Fibroblast of gingiva (primary cell): ENCODE results near the gene ROBO1.
"Not testable (repeated sequence)": the region's sequence is repeated elsewhere in the genome, so short reads cannot be mapped to it uniquely, and the experiment has no call there.

ENCODE experiments used
- DNase-seq: peaks from one replicate; pipeline ENCODE4 v3.0.0-alpha.2; 2011; ENCODE audit warnings: low read depth

Gene ROBO1

DNA sequence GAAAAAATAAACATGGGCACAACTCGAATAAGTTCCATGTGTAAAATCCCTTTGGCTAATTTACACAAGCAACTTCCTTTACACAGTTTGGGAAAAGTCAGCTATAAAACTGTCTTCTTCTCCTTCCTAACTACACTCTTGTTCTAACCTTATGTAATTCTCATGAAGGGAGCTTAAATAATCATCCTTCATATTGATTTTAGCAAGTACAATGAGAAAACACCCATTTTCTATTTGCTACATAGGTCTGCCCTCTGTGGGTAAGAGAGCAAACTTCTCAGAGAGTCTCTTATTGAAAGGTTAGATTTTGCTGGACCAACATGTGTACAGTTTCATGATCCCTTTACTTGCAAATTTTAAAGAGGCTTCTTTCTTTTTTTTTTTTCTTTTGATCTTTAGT lies 398.5 kb downstream of the ROBO1 start:
- peak; percentile 14 for DNase-seq

DNA sequence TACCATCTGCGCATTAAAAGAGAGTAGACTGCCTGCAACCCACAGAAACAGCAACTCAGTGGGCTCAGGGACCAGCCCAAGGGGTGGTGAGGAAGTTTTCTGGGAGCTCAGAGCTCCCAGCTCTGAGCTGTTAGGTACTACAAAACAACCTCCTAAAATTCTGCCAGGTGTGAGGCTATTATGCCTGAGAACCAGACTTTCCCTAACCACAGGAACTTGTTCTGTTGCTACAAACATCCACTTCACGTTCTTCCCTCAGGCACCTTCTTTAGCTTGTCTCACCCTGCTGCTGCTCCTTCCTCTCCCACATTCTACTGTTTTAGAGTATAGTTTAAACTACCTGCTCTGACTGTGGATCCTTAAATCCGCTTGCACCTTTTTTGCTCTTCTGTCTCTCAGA lies 399.4 kb downstream of the ROBO1 start:
- DNase-seq = no peak

DNA sequence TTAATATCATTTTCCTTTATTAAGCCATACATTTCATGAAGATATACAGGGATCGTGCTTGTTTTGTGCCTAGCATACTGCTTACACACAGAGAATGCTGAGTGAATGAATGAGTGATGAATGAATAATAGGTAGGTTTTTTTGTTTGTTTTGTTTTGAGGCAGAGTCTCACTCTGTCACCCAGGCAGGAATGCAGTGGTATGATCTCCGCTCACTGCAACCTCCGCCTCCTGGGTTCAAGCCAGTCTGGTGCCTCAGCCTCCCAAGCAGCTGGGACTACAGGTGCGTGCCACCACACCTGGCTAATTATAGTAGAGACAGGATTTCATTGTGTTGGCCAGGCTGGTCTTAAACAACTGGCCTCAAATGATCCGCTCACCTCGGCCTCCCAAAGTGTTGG lies 400.0 kb downstream of the ROBO1 start:
- no peak for DNase-seq

DNA sequence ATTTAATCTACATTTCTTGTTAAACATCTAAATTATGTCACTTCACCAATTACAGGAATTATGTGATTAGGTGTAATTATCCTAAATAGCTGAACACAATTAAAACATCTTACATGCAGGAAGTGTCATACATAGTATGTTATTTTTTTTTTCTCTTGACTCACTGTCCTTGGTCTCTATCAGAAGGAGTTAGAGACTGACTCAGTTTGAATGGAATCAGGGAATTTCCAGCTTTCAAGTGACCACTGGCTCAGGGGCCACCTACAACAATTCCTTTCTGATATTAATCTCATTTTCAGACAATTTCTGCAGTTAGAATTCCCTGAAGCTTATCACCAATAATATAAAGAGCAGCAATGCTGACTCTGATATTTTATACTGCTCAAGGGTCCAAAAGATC lies 400.7 kb downstream of the ROBO1 start:
- DNase-seq = no peak

DNA sequence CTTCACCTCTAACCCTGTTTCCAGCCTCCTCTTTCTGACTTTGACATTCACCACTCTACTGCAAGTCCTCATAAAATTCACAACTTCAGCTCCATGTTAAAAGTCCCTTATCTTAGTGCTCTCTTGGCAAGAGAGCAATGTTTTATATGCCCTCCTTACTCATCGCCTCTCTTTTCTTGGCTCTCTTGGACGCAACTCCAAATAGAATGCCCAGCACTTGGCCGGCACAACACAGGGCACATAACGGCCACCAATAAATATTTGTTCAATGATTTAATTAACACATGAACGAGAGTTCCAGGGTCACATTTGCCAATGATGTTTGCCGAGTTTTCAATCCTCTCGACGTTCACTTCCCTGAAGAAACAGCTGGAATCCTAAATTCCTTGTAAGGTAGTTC lies 401.4 kb downstream of the ROBO1 start:
- DNase-seq = no peak

DNA sequence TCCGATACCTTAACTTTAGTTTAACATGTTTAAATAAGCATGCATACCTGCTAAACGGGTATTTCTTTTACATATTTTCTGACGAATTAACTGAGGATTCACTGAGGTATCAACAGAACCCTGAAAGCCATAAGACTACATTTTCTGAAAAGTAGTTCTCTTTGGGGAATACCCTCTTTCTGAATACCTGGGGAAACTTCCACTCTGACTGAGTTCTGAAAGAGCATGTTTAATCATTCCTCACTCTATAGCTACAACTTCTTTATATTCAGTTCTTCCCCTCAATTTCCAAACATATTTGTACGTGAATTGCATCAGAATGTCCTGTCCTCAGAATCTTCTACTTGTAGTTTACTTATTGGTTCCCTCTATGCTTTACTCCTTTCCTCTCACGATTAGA lies 403.0 kb downstream of the ROBO1 start:
- DNase-seq = no peak

DNA sequence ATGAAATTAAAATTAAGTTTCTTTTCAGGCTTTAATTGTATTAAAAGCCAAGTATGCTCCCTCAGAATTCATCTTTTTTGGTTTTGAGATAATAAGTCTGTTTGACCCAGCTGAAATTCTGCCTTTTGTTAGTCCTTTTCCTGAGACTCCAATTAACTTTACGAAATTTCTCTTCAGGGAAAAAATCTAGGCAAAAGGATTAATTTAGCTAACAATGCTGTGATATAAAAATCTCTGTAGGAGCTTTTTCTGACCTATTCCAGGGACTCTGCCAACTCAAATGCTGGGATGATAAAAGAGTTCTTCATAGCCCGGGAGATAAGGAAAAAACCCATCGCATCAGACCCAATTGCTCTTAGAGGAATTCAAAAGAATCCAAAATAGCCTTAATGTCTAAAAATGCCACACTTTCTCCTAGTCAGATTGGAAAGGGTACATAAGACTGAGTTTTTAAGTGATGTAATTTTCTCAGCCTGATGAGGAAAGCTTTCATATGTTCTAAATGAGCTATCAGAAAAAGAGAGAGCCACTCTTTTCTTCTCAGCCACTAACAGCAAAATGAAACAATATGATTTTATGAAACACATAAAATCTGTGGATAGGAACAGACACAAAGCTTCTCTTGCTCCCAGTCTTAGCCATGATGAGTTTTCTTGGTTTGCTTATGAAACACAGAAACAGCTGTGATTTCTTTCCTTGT lies 405.1 kb downstream of the ROBO1 start:
- no peak for DNase-seq

DNA sequence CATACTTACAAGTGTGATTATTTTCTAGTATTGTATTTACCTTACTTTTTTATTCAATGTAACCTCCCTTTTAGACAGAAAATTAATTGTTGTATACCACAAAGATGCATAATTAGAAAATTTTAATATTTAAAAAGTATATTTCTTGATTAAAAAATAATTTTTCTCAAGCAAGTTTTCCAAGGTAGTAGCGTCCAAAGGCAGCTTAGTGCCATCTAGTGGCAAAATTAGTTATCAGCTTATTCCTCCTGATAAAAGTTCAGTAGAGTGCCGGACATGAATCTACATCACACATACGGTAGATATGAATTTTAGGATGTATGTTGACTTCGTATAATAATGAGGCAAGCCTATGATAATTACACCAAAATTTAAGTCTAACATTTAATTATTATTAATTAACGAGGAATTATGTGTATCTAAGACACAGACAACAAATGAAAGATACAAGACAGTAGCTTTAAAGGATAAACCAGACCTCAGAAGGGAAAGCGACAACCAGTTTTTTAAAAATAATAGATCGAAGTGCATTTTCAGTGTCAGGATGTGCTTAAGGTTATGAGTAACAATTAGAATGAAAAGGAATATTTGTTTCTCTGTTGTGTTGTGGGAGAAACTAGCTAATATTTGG lies 405.9 kb downstream of the ROBO1 start:
- DNase-seq = peak; percentile 23

DNA sequence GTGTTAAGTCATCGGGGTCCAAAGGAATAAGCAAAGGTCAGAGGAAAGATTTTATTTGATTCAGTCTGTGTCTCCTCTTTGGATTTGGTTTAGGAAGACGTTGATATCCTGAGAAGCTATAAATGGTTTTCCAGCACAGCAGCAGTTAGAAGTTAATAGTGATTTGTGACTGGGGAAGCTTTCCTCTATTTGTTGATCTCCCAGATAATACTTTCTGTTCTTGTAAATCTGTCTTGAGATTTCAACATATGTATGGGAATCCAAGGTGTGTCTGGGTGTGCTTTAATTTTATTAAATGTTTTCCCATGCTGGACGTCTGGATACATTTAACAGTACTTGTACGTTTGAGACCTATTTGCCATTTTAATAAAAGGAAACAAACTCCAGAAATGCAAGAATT lies 409.5 kb downstream of the ROBO1 start:
- no peak for DNase-seq

DNA sequence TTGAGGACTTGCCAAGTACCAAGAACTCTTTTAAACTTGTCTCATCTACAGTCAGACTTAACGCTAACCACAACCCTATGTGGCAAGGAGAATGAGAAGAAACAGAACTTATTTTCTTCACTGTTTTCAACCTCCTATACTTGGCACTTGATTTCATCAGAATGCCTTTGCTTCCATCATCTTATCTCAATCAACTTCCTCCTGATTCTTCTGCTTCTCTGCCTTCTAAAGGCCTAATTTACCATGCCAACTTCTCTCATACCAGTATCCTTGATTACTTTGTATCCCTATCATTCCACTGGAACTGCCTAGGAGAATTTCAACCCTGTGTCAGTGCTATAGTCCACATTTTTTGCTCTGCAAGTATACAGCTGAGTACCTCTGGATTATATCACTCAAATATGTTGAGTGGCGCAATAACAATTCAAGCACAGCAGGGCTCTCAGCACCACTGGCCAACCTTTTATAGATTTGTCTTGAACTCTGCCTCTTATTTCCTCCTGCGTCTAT lies 413.6 kb downstream of the ROBO1 start:
- DNase-seq = no peak

DNA sequence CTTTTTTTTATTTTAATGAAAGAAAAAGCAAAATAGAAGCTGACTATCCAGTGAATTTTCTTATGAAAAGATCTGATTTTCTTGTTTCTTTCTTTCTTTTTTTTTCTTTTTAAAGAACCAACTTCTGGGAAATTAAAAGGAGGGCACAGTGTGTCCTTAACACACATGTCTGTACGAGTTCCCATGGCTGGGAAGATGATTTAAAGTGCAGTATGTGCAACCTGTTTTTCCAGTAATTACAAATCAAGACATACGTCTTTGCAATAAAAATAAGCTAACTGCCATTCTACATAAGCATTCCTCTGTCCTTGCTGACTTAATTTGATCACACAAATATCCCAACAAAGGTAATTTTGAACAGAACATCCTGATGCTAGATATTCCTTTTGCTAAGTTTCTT lies 416.1 kb downstream of the ROBO1 start:
- no peak for DNase-seq

DNA sequence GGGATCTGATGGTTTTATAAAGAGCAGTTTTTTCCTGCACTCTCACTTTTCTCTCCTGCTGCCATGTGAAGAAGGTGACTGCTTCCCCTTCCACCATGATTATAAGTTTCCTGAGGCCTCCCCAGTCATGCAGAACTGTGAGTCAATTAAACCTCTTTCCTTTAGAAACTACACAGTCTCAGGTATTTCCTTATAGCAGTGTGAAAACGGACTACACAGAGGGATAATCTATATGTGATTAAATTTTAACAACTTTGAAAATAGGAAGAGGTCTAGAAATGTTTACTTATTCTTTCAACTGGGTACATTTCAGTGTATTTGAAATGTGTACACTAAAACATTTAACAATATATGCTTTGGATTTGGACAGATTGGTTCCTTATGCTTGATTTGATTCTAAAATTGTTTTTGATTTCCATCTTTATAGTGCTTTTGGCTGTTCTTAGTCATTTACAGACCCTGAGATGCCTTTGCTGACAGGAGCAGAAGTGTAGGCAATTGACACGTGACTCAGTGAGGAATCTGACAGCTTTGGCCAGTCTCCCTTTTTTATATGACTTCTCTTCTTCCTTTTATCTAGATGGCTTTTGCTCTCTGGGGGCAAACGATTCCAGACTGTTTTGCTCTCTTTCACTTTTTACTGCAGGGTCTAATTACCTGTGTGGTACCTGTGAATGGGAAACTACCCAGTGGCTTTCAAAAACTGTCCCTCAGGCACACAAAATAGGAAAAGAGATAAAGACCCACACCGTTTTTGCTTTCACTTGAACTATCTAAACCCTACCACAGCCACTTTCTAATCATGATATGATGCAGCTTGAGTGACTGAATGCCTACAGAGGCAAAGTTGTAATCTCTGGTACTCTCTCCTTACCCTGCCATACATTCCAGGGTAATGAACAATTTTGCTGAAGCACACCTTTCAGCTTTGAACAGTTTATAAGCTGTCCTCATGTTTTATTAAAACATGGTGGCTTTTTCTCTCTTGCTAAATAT lies 422.6 kb downstream of the ROBO1 start:
- no peak for DNase-seq

DNA sequence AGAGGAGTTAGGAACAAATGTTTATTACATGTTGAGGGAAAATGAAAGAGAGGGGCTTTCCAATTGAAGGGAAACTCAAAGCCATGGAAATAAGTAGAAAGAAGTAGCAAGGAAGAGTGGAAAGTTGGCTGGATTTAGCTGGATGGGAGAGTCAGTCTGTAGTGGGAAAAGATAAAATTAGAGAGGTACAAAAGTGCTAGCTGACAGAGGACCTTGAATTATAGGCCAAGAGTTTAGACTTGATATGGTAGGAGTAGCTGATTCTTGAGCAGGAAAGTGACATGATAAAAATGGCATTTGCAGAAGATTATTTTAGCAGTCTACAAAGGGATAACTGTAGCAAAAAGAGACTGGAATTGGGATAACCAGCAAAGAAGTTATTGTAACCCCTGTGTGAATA lies 425.8 kb downstream of the ROBO1 start:
- no peak for DNase-seq

DNA sequence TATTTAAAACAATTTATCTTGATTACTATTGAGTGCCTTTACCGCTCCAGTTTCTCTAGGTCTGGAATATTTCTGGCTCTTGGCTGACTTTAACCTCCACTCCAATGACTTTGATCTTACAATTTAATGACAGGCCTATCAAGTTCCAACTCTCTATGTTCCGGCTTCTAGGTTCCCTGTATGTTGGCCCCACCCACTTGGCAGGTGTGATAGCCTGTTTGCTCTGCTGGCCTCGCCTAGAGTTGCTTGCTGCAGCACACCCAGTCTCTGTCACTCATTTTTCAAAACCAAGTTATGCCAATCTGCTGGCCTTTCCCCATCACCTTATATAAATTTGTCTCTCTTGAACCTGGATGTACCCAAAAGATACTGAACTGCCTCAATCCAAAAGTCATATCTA lies 428.0 kb downstream of the ROBO1 start:
- DNase-seq = no peak

DNA sequence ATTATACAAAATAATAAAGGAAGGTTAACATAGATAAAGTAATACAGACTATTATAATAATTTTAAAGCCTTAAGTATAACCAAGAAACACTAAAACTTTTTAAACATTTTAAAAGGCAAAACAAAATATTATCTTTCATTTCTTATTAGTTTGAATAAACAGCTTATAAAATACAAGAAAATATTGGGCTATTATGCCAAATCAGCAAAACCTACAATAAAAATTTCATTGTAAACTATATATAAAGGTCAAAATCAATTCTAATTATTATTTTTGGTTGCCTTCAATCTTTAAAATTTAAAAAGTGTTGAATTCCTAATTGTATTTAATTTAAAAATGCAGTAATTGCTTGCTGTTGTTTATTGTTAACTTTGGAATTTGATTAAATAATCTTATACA lies 430.0 kb downstream of the ROBO1 start:
- no peak for DNase-seq

DNA sequence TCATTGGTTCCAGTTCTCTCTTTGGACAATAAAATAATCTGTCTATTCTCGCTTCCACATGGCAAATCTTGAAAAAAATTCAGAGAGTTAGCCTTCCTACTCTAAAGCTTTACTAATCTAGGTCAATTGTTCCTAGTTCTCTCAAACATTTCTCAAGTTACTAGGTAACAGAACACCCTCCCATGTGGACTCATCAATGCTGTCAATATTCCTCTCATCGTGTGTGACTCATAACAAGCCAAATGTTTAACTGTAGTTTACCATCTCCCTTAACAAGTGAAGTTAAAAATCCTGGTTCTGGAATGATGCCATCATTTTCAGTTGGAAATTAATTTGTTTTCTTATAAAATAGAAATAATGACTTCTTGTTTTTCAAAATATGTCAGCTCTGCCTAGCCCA lies 438.6 kb downstream of the ROBO1 start:
- DNase-seq = no peak

DNA sequence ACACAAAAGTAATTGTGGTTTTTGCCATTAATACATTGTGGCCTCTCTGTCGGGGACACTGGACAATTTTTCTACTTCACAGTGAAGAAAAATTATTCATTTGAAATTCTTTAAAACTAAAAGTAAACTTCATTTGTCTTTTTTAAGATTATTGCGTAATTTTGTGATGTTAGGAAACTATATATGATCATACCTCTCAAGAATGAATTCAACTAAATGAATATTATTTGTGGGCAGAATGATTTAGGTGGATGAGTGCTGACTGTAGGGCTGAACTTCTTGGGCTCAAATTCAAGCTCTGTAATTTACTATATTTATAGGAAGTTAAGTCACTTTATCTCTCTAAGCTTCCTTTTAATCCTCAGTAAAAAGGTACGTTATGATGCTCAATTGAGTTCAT lies 441.2 kb downstream of the ROBO1 start:
- peak; percentile 24 for DNase-seq

DNA sequence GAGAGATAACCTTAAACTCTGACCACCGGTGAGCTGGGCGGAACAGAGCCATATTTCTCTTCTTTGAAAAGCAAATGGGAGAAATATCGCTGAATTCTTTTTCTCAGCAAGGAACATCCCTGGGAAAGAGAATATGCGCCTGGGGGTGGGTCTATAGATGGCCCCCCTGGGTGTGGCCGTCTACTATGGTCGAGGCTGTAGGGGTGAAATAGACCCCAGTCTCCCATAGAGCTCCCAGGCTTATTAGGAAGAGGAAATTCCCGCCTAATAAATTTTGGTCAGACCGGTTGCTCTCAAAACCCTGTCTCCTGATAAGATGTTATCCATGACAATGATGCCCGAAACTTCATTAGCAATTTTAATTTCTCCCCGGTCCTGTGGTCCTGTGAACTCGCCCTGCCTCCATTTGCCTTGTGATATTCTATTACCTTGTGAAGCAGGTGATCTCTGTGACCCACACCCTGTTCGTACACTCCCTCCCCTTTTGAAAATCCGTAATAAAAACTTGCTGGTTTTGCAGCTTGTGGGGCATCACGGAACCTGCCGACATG lies 441.9 kb downstream of the ROBO1 start:
- DNase-seq = not testable (repeated sequence)

DNA sequence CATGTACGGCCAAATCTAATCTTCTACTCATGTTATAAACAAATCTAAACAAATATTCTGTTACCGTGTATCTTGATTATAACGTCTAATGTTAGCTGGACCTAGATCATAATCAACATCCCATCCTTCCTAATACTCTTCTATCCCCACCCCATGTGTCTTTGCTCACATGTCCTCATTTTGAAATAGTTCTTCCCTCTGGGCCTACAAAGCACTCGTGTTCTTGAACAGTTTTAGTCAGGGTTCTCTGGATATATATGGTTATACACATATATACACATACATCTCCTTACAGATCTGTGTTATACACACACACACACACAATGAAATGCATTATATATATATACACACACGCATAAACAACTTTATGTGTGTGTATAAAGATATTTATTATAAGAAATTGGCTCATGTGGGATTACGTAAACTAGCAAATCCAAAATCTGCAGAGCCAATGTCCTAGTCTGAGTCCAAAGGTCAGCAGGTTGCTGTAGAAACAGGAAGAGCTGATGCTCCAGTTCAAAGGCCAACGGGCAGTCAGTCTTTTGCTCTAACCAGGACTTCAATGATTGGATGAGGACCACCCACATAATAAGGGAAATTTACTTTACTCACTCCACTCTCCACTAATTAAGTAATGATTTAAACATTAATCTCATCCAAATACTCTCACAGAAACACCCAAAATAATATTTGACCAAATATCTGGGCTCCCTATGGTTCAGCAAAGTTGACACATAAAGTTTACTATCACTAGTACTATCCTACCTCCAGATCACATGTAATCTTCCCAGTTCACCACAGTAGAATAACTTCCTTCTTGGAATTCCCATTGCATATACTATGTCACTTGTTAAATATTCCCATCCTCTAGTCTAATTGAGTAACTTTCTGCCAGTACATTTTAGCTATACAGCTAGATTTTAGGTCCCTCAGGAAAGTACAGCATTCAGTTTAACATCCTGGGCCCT lies 450.0 kb downstream of the ROBO1 start:
- no peak for DNase-seq

DNA sequence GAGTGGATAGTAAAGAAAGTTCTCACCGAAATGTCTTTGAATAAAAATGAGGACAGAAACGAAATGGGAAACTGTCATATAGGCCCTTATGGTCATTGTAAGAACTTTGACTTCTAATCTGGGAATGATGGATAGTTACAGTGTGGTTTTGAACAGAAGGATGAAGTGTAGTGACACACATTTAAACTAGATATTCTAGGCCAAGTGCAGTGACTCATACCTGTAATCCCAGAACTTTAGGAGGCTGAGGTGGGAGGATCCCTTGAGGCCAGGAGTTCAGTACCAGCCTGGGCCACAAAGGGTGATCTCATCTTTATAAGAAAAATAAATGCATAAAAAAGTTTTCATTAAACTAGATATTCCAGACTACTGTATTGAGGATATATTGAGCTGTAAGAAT lies 452.8 kb downstream of the ROBO1 start:
- no peak for DNase-seq

DNA sequence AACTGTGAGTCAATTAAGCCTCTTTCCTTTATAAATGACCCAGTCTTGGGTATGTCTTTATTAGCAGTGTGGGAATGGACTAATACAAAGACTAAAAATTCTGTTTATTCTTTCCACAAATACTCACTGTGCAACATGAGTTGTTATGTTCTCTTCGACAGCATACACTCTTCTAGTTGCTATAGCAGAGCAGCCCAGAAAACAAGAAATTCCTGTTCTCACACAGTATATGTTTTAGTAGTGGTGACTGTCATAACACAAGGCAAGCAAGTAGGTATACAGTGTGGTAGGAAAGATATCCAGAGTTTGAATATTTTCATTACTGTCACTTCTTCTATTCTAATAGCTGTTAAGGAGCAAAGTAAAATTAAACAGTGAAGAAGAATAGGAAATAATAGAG lies 453.3 kb downstream of the ROBO1 start:
- no peak for DNase-seq
